ENCODE results near the gene UVSSA.

DNA sequence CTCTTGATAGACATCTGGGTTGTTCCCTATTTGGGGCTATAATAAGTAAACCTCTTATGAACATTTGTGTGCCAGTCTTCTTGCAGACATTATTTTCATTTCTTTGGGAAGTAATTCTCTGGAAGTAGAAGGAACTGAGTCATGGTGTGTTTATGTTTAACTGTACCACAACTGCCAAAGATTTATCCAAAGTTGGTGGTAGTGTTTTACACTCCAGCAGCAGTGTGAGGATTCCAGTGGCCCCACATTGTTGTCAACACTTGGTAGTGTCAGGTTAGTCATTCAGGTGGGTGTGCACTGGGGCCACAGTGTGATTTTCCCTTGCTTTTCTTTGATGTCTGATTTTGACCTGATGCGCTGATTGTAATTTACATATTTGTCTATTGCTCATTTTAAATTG, 5.0 kb upstream of the UVSSA start:
- TF ChIP-seq SMC3 (conservative IDR thresholded peaks at IDR 0.05; ENCODE audit: poor library complexity) = no peak
- TF ChIP-seq, protein P1, sequence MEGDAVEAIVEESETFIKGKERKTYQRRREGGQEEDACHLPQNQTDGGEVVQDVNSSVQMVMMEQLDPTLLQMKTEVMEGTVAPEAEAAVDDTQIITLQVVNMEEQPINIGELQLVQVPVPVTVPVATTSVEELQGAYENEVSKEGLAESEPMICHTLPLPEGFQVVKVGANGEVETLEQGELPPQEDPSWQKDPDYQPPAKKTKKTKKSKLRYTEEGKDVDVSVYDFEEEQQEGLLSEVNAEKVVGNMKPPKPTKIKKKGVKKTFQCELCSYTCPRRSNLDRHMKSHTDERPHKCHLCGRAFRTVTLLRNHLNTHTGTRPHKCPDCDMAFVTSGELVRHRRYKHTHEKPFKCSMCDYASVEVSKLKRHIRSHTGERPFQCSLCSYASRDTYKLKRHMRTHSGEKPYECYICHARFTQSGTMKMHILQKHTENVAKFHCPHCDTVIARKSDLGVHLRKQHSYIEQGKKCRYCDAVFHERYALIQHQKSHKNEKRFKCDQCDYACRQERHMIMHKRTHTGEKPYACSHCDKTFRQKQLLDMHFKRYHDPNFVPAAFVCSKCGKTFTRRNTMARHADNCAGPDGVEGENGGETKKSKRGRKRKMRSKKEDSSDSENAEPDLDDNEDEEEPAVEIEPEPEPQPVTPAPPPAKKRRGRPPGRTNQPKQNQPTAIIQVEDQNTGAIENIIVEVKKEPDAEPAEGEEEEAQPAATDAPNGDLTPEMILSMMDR (IDR thresholded peaks at IDR 0.05; ENCODE audit: poor library complexity, severe bottlenecking) = no peak
- TF ChIP-seq POLR2AphosphoS5 (IDR thresholded peaks at IDR 0.05) = no peak
- no peak for TF ChIP-seq EZH2 (IDR thresholded peaks at IDR 0.05; ENCODE audit: borderline replicate concordance, insufficient read depth, low read length, poor library complexity, severe bottlenecking)
- TF ChIP-seq, protein P2, sequence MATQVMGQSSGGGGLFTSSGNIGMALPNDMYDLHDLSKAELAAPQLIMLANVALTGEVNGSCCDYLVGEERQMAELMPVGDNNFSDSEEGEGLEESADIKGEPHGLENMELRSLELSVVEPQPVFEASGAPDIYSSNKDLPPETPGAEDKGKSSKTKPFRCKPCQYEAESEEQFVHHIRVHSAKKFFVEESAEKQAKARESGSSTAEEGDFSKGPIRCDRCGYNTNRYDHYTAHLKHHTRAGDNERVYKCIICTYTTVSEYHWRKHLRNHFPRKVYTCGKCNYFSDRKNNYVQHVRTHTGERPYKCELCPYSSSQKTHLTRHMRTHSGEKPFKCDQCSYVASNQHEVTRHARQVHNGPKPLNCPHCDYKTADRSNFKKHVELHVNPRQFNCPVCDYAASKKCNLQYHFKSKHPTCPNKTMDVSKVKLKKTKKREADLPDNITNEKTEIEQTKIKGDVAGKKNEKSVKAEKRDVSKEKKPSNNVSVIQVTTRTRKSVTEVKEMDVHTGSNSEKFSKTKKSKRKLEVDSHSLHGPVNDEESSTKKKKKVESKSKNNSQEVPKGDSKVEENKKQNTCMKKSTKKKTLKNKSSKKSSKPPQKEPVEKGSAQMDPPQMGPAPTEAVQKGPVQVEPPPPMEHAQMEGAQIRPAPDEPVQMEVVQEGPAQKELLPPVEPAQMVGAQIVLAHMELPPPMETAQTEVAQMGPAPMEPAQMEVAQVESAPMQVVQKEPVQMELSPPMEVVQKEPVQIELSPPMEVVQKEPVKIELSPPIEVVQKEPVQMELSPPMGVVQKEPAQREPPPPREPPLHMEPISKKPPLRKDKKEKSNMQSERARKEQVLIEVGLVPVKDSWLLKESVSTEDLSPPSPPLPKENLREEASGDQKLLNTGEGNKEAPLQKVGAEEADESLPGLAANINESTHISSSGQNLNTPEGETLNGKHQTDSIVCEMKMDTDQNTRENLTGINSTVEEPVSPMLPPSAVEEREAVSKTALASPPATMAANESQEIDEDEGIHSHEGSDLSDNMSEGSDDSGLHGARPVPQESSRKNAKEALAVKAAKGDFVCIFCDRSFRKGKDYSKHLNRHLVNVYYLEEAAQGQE (IDR thresholded peaks at IDR 0.05; ENCODE audit: borderline replicate concordance) = no peak
- no peak for TF ChIP-seq RAD21 (conservative IDR thresholded peaks at IDR 0.05)
- TF ChIP-seq MXI1 (conservative IDR thresholded peaks at IDR 0.05; ENCODE audit: poor library complexity, severe bottlenecking) = no peak
- no peak for TF ChIP-seq EP300 (conservative IDR thresholded peaks at IDR 0.05; ENCODE audit: poor library complexity, severe bottlenecking)
- no peak for TF ChIP-seq TAF1 (IDR thresholded peaks at IDR 0.05; ENCODE audit: low read depth)

Measured in neural cell (in vitro differentiated cells).